GM20431 (cell line): ENCODE measurements around the gene ASTL.
"Not testable (repeated sequence)": the region's sequence is repeated elsewhere in the genome, so short reads cannot be mapped to it uniquely, and the experiment has no call there.

Source experiments
- in situ Hi-C: fragments of 300-500 bp; cut with MseI, MboI; formaldehyde crosslinking; loops from one replicate; pipeline ENCODE4 v1.15.0; 2020; ENCODE audit warnings: low sequenced_read_pairs; ENCODE audit not compliant: unreplicated experiment

Gene ASTL

DNA sequence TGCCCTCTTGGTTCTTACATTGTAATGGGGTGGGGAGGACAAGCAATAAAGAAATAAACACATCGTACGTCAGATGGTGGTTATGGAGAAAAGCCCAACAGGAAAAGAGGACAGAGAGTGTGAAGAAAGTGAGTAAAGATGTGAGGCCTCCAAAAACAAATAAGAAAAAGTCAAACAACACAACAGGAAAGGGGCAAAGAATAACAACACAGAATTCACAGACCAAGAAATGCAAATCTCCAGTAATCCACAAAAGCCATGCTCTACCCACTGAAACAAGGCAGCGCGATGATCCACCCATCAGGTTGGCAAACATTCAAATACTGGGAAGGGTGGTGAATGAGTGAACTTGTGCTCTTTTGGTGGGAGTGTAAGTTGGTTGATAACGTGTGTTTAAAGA lies 23.6 kb upstream of the ASTL start:
- in situ Hi-C loops, result no loop called here

DNA sequence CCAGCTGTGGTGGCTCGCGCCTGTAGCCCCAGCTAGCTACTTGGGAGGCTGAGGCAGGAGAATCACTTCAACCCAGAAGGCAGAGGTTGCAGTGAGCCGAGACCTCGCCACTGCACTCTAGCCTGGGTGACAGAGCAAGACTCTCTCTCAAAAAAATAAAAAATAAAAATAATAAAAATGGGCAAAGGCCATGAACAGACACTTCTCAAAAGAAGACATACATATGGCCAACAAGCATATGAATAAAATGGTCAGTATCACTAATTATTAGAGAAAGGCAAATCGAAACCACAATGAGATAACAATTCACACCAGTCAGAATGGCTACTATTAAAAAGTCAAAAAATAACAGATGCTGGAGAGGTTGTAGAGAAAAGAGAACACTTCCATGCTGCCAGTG lies 22.1 kb upstream of the ASTL start:
- in situ Hi-C loops, result not testable (repeated sequence)

DNA sequence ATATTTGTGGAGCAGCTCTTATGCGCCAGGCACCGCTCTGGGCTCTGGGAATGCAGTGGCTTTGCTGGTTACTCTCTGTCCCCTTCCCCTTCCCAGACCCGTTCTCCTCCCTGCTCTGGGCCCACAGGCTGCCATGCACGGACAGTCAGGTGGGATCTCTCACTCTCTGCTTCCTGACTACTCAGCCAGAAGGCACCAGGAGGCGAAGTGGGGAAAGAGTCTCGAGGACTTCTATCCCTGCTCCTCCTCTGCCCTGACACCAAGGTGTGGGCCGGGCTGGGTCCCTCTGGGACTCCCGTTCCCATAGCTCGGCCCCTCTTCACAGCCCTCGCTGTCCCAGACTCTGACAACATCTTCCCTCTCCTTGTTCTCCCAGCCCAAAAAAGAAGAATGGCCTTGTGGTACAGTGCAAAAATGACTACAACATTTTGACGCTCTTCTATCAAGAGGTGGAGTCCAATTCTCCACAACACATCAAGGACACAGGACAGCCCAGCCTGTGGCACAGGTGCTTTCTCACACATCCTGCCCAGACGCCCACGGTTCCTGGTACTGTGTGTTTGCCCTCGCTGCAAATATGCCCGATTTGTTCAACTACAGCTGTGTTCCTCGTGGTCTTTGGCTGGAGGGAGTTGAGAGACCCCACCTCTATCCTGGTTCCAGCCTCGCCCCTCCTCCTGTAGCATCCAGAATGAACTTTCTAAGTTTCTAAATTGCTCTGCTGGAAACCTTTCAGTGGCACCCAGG lies 21.0 kb upstream of the ASTL start:
- in situ Hi-C loops, result no loop called here

DNA sequence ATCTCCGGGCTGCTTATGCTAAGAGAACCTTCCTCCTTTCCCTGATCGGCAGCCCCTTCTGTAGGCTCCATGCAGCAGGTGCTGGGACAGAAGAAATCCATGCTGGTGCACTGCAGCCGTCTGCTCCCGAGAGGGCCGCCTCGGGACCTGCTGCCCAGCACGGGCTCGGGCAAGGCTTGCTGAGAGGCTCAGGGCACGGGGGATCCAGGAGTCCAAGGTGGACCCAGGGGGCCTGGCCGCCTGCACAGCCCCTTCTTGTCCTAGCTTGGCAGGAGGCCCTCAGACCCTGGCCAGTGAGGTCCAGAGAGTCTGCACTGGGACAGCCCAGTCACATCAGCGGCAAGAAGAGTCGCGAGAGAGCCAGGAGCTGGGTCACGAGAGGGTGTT lies 20.2 kb upstream of the ASTL start:
- in situ Hi-C loops, result no loop called here

DNA sequence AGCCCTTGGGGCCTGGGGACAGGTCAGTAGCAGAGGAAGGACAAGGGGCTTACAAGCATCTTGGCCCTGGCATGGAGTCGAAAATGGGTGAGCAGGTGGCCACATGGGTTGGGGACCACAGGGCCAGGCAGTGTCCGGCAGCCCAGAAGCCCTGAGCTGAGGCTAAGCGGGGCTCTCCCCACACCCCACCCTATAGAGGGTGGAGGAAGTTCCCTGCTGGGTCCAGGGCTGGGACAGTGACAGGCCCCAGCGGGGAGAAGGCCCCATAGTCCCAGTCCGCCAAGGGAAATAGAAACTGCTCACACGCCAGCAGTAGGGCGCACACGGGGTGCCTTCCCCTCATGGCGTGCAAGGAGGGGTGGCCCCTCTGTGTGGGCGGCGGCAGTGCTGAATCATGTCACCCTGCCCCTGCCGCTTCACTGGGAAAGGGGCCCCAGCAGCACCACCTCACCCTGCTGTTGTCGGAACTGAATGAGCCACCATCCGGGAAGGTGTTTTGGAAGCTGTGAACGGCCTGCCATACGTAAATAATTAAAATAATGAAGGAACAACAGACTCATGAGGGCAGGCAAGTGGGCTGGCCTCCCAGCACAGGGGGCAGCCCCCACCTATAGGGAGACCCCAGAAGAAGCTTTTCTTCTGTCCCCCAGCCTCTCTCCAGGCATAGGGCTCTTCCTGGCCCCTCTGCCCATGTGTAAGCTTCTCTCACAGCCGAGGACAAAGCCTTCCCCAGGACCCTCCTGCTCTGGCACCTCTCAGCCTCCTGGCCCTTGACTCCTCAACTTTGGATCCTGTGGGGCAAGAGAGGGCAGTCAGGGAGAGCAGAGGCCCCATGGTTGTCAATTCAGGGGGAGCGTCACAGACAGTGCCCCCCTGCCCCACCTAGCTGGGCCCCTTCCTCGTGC lies 19.6 kb upstream of the ASTL start:
- in situ Hi-C loops, result no loop called here

GRCh38 chr2:96156926-96157648 lies 18.8 kb upstream of the ASTL start:
- in situ Hi-C loops, result no loop called here

DNA sequence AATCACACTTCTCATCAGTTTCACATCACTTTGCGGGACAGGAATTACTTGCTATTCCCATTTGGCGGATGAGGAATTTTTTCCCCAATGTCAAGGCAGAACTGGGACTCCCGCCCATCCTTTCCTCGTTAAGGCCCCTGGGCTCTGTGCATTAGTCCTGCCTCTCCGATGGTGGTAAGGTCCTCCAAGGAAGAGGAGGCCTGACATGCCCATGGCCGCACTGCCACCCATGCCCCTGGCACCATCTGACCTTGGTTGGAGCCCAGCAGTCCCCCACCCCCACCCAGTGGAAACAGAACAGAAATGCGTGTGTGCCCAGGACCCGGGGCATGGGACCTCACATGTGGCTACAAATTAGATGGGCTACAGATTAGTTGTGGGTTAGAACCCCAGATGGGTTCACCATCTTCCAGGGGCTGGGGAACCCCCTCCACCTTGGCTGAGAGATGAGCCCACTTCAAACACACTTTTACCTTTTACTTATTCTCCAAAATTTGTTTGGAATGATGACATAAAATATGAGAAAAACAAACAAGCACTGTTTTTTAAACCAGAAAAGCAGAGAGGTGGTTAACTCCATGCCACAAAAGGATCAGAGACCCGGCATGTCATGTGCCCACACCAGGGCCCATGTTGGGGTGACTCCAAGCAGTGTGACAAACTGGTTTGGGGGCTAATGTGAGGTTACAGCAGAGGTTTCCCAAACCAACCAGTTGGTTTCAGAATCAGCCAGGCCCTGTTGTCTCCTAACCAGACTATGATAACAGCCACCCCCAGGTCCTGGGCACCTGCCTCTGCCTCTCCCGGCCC lies 17.9 kb upstream of the ASTL start:
- in situ Hi-C loops, result no loop called here

- in situ Hi-C loops, result no loop called here
Measured at GRCh38 chr2:96154506-96155380, 16.4 kb upstream of the ASTL start.

DNA sequence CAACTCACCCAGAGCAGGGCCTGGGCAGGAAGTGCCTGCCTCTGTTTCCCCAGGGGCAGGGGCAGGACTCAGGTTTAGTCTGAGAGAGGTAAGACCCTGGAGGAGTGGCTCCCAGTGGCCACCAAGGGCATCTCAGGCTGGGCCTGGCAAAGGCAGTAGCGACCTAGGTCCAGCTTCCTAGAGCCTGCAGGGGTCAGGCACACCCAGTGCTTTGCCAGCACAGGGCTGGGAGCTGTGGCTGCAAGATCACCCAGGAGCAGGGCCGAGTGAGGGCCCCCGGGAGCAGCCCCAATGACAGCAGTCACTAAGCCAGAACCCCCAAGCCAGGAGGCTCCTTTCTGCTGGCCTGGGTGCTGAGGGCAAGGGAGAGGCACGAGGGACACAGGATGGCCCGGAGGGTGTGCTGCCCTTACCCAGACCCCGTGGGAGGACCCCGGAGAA lies 15.7 kb upstream of the ASTL start:
- in situ Hi-C loops, result no loop called here

GRCh38 chr2:96153291-96153713 lies 15.0 kb upstream of the ASTL start:
- in situ Hi-C loops, result no loop called here

GRCh38 chr2:96152304-96153161 lies 14.2 kb upstream of the ASTL start:
- in situ Hi-C loops, result no loop called here

DNA sequence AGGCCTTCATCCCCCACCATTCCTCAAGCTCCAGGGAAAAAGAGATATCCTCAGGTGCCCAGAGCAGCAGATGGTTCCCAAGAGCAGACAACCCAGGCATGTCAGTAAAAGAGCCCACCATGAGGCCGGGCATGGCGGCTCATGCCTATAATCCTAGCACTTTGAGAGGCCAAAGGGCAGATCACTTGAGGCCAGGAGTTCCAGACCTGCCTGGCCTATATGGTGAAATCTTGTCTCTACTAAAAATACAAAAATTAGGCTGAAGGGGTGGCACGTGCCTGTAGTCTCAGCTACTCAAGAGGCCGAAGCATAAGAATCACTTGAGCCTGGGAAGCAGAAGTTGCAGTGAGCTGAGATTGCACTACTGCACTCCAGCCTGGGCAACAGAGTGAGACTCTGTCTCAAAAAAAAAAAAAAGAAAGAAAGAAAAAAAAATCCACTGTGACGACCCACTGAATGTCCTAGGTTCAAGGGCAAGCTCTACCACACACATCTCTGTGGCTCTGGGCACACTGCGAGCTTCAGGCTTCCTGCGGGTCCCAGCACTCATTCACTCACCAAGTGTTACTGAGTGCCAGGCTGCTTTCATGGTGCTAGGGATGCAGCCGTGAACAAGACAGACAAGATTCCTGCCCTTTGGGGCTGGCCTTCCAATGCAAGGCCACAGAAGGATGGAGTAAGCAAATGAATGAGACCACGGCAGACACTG lies 13.4 kb upstream of the ASTL start:
- in situ Hi-C loops, result no loop called here

DNA sequence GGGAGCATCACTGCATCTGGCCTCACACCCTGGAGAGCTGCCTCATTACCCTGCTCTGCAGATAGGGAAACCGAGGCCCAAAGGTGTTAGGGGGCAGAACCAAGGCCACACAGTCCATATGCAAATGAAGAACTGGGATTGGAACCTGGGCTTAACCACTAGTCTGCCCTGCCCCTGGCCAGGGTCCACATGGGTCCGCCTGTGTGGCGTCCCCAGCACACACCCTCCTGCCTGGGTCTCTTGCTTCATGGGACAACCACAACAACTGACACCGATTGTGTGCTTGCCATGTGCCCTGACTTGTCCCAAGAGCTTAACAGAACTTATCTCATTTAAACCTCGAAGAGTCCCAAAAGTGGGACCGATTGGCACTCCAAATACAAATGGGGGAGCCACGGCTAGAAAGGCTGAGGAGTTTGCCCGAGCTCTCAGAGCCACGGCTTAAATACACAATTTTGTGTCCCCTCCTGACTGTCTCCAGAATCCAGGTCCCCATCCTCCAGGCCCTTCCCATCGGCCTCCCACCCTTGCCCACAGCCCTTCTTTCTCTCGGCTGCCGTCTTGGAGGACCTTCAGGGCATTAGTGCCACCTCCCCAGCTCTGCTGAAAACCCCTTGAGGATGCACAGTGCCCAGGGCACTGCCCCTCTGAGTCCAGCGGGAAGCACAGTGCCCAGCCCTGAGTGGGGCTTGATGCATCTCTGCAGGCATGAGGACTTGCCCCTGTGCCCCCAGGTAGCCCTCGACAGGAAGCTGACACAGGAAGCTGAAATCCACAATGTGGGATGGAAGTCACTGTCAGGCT lies 12.7 kb upstream of the ASTL start:
- in situ Hi-C loops, result no loop called here

GRCh38 chr2:96150007-96150640 lies 11.8 kb upstream of the ASTL start:
- in situ Hi-C loops, result no loop called here

DNA sequence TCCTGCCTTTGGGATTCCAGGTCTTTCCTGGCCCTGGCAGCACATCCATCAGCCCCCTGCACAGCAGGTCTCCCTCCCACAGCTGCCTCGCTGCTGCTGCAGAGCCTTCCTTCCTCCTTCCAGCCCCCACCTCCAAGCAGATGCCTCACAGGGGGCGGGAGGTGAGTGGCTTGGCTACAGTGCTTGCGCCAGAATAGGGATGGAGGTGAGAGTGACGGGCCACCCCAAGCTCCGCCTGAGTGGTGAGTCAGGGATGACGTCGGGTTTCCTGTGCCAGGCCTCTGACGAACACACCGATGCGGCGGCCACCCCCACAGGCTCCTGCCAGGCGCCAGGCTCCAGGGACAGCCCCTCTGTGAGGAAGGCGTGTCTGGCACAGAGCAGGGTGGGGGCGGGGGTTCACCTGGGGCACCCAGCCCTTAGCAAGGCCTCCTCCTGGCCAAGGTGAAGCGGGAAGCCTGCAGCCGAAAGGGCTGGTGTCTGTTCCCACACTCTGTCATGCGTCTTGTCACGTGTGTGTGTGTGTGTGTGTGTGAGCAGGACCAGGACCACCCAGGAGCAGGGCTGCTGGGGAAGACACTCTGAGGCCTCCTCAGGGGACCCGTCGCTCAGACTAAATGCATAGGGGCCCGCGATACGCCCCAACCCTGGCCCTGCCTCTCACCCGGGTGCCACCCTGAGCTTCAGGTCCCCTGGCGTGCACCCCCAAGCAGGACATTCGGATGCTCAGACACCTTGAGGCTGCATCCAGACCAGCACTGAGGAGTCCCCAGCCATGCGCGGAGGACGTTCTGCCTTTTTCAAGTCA lies 10.3 kb upstream of the ASTL start:
- in situ Hi-C loops, result no loop called here
